ENCODE measurements around the gene RPS23. TPM values are rescaled to one million over a fixed set of nuclear protein-coding genes. Genes with fewer than 3 reads are reported as not detected.

RPS23 gene
- total RNA-seq, 1 experiment from 2014 or later: 2,589 TPM

- TF ChIP-seq, protein P1, sequence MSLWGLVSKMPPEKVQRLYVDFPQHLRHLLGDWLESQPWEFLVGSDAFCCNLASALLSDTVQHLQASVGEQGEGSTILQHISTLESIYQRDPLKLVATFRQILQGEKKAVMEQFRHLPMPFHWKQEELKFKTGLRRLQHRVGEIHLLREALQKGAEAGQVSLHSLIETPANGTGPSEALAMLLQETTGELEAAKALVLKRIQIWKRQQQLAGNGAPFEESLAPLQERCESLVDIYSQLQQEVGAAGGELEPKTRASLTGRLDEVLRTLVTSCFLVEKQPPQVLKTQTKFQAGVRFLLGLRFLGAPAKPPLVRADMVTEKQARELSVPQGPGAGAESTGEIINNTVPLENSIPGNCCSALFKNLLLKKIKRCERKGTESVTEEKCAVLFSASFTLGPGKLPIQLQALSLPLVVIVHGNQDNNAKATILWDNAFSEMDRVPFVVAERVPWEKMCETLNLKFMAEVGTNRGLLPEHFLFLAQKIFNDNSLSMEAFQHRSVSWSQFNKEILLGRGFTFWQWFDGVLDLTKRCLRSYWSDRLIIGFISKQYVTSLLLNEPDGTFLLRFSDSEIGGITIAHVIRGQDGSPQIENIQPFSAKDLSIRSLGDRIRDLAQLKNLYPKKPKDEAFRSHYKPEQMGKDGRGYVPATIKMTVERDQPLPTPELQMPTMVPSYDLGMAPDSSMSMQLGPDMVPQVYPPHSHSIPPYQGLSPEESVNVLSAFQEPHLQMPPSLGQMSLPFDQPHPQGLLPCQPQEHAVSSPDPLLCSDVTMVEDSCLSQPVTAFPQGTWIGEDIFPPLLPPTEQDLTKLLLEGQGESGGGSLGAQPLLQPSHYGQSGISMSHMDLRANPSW (CRISPR knock-in tag; conservative IDR thresholded peaks at IDR 0.05; ENCODE audit: low read depth): no peak
Observed at GRCh38 chr5:82307451-82307850, 29.3 kb upstream of the RPS23 start (continued).

DNA sequence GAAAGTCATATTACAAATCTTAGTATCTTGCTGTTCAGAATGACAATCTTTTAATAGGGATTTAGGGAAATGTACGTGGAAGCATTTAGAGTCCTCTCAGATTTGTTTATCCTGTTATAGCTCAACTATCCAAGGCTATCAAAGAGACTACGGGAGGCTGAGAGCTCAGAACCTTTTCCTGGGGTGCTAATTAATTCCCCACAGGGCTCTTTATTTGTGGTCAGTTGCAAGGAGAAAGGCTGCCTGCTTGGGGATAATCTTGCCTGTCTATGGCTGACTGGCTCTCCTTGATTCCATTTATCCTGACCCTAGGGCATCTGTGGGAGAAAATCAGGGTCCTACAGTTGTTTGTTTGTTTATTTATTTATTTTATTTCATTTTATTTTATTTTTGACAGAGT lies 28.0 kb upstream of the RPS23 start:
- Mint-ChIP-seq H3K27ac (no peak overlapping the region), H3K4me3 (no peak overlapping the region), H3K9me3 (peaks cover 16% of the 10 kb centered on the region), H3K4me1 (peaks cover 11% of the 10 kb centered on the region; the same call in 1 of the 2 replicates), H3K27me3 (ENCODE audit: low read depth) (peaks cover 30% of the 10 kb centered on the region), H3K36me3 (peaks cover 8% of the 10 kb centered on the region)
- no peak for TF ChIP-seq ZNF219 (CRISPR knock-in tag; IDR thresholded peaks at IDR 0.05; ENCODE audit: borderline replicate concordance)
- no peak for TF ChIP-seq GRHL2 (CRISPR knock-in tag; IDR thresholded peaks at IDR 0.05; ENCODE audit: insufficient replicate concordance, severe bottlenecking)
- no peak for TF ChIP-seq ZNF532 (CRISPR knock-in tag; IDR thresholded peaks at IDR 0.05; ENCODE audit: borderline replicate concordance)
- no peak for TF ChIP-seq NR3C1 (CRISPR knock-in tag; conservative IDR thresholded peaks at IDR 0.05; ENCODE audit: low read depth)
- TF ChIP-seq NFATC4 (CRISPR knock-in tag; IDR thresholded peaks at IDR 0.05): no peak
- no peak for TF ChIP-seq ZSCAN18 (CRISPR knock-in tag; IDR thresholded peaks at IDR 0.05)
- TF ChIP-seq MAX (CRISPR knock-in tag; IDR thresholded peaks at IDR 0.05): no peak
- TF ChIP-seq, protein P2, sequence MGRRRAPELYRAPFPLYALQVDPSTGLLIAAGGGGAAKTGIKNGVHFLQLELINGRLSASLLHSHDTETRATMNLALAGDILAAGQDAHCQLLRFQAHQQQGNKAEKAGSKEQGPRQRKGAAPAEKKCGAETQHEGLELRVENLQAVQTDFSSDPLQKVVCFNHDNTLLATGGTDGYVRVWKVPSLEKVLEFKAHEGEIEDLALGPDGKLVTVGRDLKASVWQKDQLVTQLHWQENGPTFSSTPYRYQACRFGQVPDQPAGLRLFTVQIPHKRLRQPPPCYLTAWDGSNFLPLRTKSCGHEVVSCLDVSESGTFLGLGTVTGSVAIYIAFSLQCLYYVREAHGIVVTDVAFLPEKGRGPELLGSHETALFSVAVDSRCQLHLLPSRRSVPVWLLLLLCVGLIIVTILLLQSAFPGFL (CRISPR knock-in tag; IDR thresholded peaks at IDR 0.05; ENCODE audit: borderline replicate concordance): no peak
- no peak for TF ChIP-seq ESRRA (CRISPR knock-in tag; IDR thresholded peaks at IDR 0.05; ENCODE audit: borderline replicate concordance)
- no peak for TF ChIP-seq USF1 (CRISPR knock-in tag; IDR thresholded peaks at IDR 0.05)
- TF ChIP-seq ZNF317 (CRISPR knock-in tag; IDR thresholded peaks at IDR 0.05; ENCODE audit: borderline replicate concordance, low read depth): no peak
- no peak for TF ChIP-seq ARID4B (CRISPR knock-in tag; IDR thresholded peaks at IDR 0.05; ENCODE audit: borderline replicate concordance)
- ChIA-PET POLR2A (no interaction called here), CTCF (interaction anchor here (0.9 kb wide), 1 partner anchor 449 kb away, joined by 3 read pairs; no protein-coding TSS in a partner anchor)
- DNase-seq (ENCODE audit: low spot score): no peak
- peak; percentile 66 for ATAC-seq

Data from WTC11 (cell line).